Lower leg skin (tissue), 3 donors: ENCODE results near the gene HOXC9.

Source experiments
- POLR2A ChIP-seq, 2 donors: fragments of 450-650 bp; IDR thresholded peaks; one replicate each; pipeline ENCODE4 v1.6.1; 2016 to 2017; ENCODE audit warnings: antibody characterized with exemption in 2 of 2, mild to moderate bottlenecking in 1 of 2, moderate library complexity in 1 of 2
- TF ChIP-seq, protein P1 (sequence below), 3 donors: fragments of 450-650 bp; IDR thresholded peaks; one replicate each; pipeline ENCODE4 v1.5.1; 2016; ENCODE audit warnings: antibody characterized with exemption in 3 of 3, mild to moderate bottlenecking in 3 of 3, moderate library complexity in 2 of 3

DNA sequence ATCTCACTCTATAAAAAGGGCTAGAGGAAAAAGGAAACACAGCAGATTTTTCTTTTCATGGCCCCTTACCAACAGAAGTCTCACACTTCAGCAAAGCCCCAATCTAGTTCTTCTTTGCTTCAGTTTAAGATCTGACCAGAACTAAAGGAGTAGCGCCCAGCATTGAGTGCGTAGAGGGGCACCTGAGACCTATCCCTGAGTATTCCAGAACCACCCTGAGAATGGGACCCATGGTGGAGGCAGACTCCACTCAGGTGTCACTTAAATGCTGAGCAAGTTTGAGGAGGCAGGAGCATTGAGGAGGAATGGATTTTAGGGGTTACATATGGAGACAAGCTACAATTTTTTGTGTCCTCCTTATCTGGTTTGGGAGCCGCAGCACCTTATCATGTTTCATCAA lies 28.8 kb upstream of the HOXC9 start:
- TF ChIP-seq, protein P1, sequence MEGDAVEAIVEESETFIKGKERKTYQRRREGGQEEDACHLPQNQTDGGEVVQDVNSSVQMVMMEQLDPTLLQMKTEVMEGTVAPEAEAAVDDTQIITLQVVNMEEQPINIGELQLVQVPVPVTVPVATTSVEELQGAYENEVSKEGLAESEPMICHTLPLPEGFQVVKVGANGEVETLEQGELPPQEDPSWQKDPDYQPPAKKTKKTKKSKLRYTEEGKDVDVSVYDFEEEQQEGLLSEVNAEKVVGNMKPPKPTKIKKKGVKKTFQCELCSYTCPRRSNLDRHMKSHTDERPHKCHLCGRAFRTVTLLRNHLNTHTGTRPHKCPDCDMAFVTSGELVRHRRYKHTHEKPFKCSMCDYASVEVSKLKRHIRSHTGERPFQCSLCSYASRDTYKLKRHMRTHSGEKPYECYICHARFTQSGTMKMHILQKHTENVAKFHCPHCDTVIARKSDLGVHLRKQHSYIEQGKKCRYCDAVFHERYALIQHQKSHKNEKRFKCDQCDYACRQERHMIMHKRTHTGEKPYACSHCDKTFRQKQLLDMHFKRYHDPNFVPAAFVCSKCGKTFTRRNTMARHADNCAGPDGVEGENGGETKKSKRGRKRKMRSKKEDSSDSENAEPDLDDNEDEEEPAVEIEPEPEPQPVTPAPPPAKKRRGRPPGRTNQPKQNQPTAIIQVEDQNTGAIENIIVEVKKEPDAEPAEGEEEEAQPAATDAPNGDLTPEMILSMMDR (IDR thresholded peaks at IDR 0.05), result no peak
- no peak for TF ChIP-seq POLR2A (IDR thresholded peaks at IDR 0.05)
